IMR-90 (cell line): ENCODE results near the gene ADD1. TPM values are rescaled to one million over a fixed set of nuclear protein-coding genes. Genes with fewer than 3 reads are reported as not detected.

Experiments
- ATAC-seq: fragments of 200-7000 bp; cut with Tn5 transposase; 2 replicates; pipeline ENCODE4 v1.9.1; 2020; ENCODE audit warnings: low read depth, mild to moderate bottlenecking, moderate library complexity
- BruUV-seq: library from RNA; stranded (reverse); fragments of 400-500 nt; replicated peaks from 2 replicates; lab custom pipeline; 2021; lab: Mats Ljungman, UMichigan
- CTCF ChIA-PET: fragments of 300-600 bp; formaldehyde crosslinking; extraction: SDS; loops from one replicate; lab custom pipeline; 2021; ENCODE audit warnings: antibody characterized with exemption; lab: Yijun Ruan, JAX
- POLR2A ChIA-PET: fragments of 300-600 bp; sonication (Branson Sonifier 250); formaldehyde crosslinking; loops from one replicate; lab custom pipeline; 2022; ENCODE audit warnings: antibody characterized with exemption; ENCODE audit not compliant: unreplicated experiment; lab: Charles Lee
- DNase-seq: peaks from one replicate; pipeline ENCODE4 v3.0.0; 2013
- H2AFZ ChIP-seq: replicated peaks from 2 replicates; pipeline ENCODE3; 2013; ENCODE audit warnings: low read length, mild to moderate bottlenecking; ENCODE audit not compliant: poor library complexity
- H2AK5ac ChIP-seq: 2 replicates; pipeline ENCODE4 v1.6.1; 2013; ENCODE audit warnings: low read depth, low read length, inconsistent platforms
- H2AK9ac ChIP-seq: replicated peaks from 2 replicates; pipeline ENCODE3; 2013; ENCODE audit warnings: mild to moderate bottlenecking, low read depth, low read length, moderate library complexity; ENCODE audit not compliant: poor library complexity
- H2BK120ac ChIP-seq: 2 replicates; pipeline ENCODE4 v1.6.1; 2013; ENCODE audit warnings: low read depth, low read length, inconsistent platforms
- H2BK15ac ChIP-seq: 3 replicates; pipeline ENCODE4 v1.6.1; 2013; ENCODE audit warnings: low read depth, low read length, inconsistent platforms
- H2BK20ac ChIP-seq: 2 replicates; pipeline ENCODE4 v1.6.1; 2013; ENCODE audit warnings: low read depth, mild to moderate bottlenecking, inconsistent platforms, low read length, moderate library complexity
- H2BK5ac ChIP-seq: 2 replicates; pipeline ENCODE4 v1.6.1; 2013; ENCODE audit warnings: mild to moderate bottlenecking, low read depth, low read length, inconsistent platforms; ENCODE audit not compliant: poor library complexity, severe bottlenecking
- H3K14ac ChIP-seq: replicated peaks from 2 replicates; pipeline ENCODE4 v1.6.1; 2013; ENCODE audit warnings: low read depth, low read length, inconsistent platforms
- H3K18ac ChIP-seq: 2 replicates; pipeline ENCODE4 v1.6.1; 2013; ENCODE audit warnings: low read depth, low read length, control low read depth
- H3K23ac ChIP-seq: 2 replicates; pipeline ENCODE4 v1.6.1; 2013; ENCODE audit warnings: low read depth, low read length, inconsistent platforms
- H3K27ac ChIP-seq: 2 replicates; pipeline ENCODE4 v1.5.1; 2013; ENCODE audit warnings: mild to moderate bottlenecking, control low read depth, low read length; ENCODE audit not compliant: insufficient read depth
- H3K27me3 ChIP-seq: 2 replicates; pipeline ENCODE4 v1.6.1; 2013; ENCODE audit warnings: low read length; ENCODE audit not compliant: control insufficient read depth, insufficient read depth
- H3K36me3 ChIP-seq: 2 replicates; pipeline ENCODE4 v1.6.1; 2013; ENCODE audit warnings: low read length, mixed read lengths; ENCODE audit not compliant: control insufficient read depth, insufficient read depth
- H3K4ac ChIP-seq: 2 replicates; pipeline ENCODE4 v1.6.1; 2013; ENCODE audit warnings: low read depth, low read length, inconsistent platforms
- H3K4me1 ChIP-seq: 2 replicates; pipeline ENCODE4 v1.6.1; 2013; ENCODE audit warnings: low read length, mixed read lengths; ENCODE audit not compliant: control insufficient read depth, insufficient read depth
- H3K4me2 ChIP-seq: 2 replicates; pipeline ENCODE4 v1.6.1; 2013; ENCODE audit warnings: low read depth, mild to moderate bottlenecking, control low read depth, low read length, moderate library complexity
- H3K4me3 ChIP-seq: 2 replicates; pipeline ENCODE4 v1.5.1; 2013; ENCODE audit warnings: low read depth, mild to moderate bottlenecking, control low read depth, low read length, moderate library complexity; ENCODE audit not compliant: insufficient read depth
- H3K56ac ChIP-seq: 2 replicates; pipeline ENCODE4 v1.6.1; 2013; ENCODE audit warnings: low read length, inconsistent platforms; ENCODE audit not compliant: insufficient read depth; ENCODE audit errors: extremely low read depth
- H3K79me1 ChIP-seq, 2 experiments: 2 replicates each; pipeline ENCODE4 v1.6.1; 2013; ENCODE audit warnings: low read length in 2 of 2, inconsistent platforms in 1 of 2, low read depth in 1 of 2
- H3K9ac ChIP-seq: 2 replicates; pipeline ENCODE4 v1.6.1; 2013; ENCODE audit warnings: low read depth, low read length, control low read depth
- H3K9me1 ChIP-seq: 2 replicates; pipeline ENCODE4 v1.6.1; 2013; ENCODE audit warnings: low read length, inconsistent platforms; ENCODE audit not compliant: insufficient read depth
- H3K9me3 ChIP-seq: 2 replicates; pipeline ENCODE4 v1.6.1; 2013; ENCODE audit warnings: low read length; ENCODE audit not compliant: control insufficient read depth, insufficient read depth
- H4K20me1 ChIP-seq: 2 replicates; pipeline ENCODE4 v1.6.1; 2013; ENCODE audit warnings: low read length, inconsistent platforms; ENCODE audit not compliant: insufficient read depth
- H4K5ac ChIP-seq: 2 replicates; pipeline ENCODE4 v1.6.1; 2013; ENCODE audit warnings: mild to moderate bottlenecking, low read depth, low read length, control low read depth
- H4K8ac ChIP-seq, 2 experiments: 2 replicates each; pipeline ENCODE4 v1.6.1; 2013; ENCODE audit warnings: low read depth in 2 of 2, low read length in 2 of 2, control low read depth in 1 of 2, inconsistent platforms in 1 of 2
- H4K91ac ChIP-seq: 2 replicates; pipeline ENCODE4 v1.6.1; 2013; ENCODE audit warnings: low read depth, low read length, inconsistent platforms; ENCODE audit not compliant: insufficient read depth
- CHD1 ChIP-seq: IDR thresholded peaks from 2 replicates; pipeline ENCODE4 v1.6.1; 2012; ENCODE audit warnings: low read depth, low read length, improper control_type of control experiment
- POLR2A ChIP-seq: IDR thresholded peaks from 2 replicates; pipeline ENCODE4 v1.6.1; 2012; ENCODE audit warnings: mild to moderate bottlenecking, low read depth, low read length
- RAD21 ChIP-seq: IDR thresholded peaks from 2 replicates; pipeline ENCODE4 v1.6.1; 2012; ENCODE audit warnings: low read length, improper control_type of control experiment
- SMC3 ChIP-seq: fragments of 150-350 bp; IDR thresholded peaks from 2 replicates; pipeline ENCODE4 v1.6.1; 2016; ENCODE audit warnings: low read depth, mild to moderate bottlenecking, antibody characterized with exemption, low read length, moderate library complexity
- WGBS, 2 experiments: methylation state at CpG; one replicate each; pipeline versions ENCODE4 v1.1.5 to v1.1.7; 2013; ENCODE audit warnings: missing lambda C conversion rate in 2 of 2; ENCODE audit not compliant: insufficient read length in 1 of 2; ENCODE audit errors: extremely low coverage in 2 of 2; 5-methylcytosine and 5-hydroxymethylcytosine counted together
- dilution Hi-C: fragments of 300-500 bp; cut with HindIII; formaldehyde crosslinking; loops from one replicate; pipeline ENCODE4 v1.14.3; 2018; ENCODE audit warnings: low sequenced_read_pairs; ENCODE audit not compliant: unreplicated experiment
- in situ Hi-C: fragments of 300-500 bp; cut with MboI; formaldehyde crosslinking; loops from 3 replicates; pipeline ENCODE4 v1.14.3; 2019; ENCODE audit warnings: low sequenced_read_pairs, inconsistent platforms, mixed read lengths
- intact Hi-C: fragments of 100-400 bp; cut with micrococcal nuclease; formaldehyde crosslinking; loops from 2 replicates; pipeline ENCODE4 v1.10.0; 2022
- polyA plus RNA-seq, 3 experiments: library from polyadenylated mRNA; depleted of rRNA; stranded (reverse); fragments of >200 nt; gene quantifications; 2 replicates each; pipeline ENCODE4 v1.2.3, GENCODE V29; 2012; ENCODE audit warnings: low replicate concordance in 1 of 3
- total RNA-seq: library from RNA; depleted of rRNA; stranded (reverse); fragments of >200 nt; gene quantifications from 2 replicates; pipeline ENCODE4 v1.2.3, GENCODE V29; 2012

Gene ADD1
- total and polyA plus RNA-seq, 2 of the 4 experiments (the other 2 are of a cell fraction), result 122 to 215 TPM

- Histone ChIP-seq H3K56ac (no peak overlapping the region), H3K18ac (no peak overlapping the region), H3K27me3 (no peaks in the 10 kb centered on the region), H3K14ac (no peak overlapping the region), H2BK15ac (no peak overlapping the region), H4K5ac (no peak overlapping the region), H2AFZ (peak overlapping the region; percentile 2), H2BK20ac (no peak overlapping the region), H2AK9ac (no peak overlapping the region), H3K4me1 (peaks cover 10% of the 10 kb centered on the region), H3K36me3 (no peaks in the 10 kb centered on the region), H3K23ac (no peak overlapping the region), H2BK5ac (no peak overlapping the region), H3K9ac (no peak overlapping the region), H3K9me1 (peaks cover 7% of the 10 kb centered on the region), H2AK5ac (no peak overlapping the region), H4K91ac (no peak overlapping the region), H3K4me3 (no peak overlapping the region), H4K20me1 (peaks cover 19% of the 10 kb centered on the region), H2BK120ac (no peak overlapping the region), H3K27ac (no peak overlapping the region), H3K9me3 (no peaks in the 10 kb centered on the region), H3K4me2 (no peak overlapping the region), H4K8ac (no peak overlapping the region), H3K79me1 (peaks cover 19 to 34% of the 10 kb centered on the region in 2 experiments), H3K4ac (no peak overlapping the region)
- no peak for TF ChIP-seq SMC3
- no peak for TF ChIP-seq CHD1
- TF ChIP-seq RAD21, result no peak
- TF ChIP-seq POLR2A, result no peak
- no peak for DNase-seq
- dilution Hi-C loops (no loop called here), intact Hi-C loops (no loop called here), in situ Hi-C loops (no loop called here)
- no peak for ATAC-seq
- ChIA-PET CTCF (no interaction called here), POLR2A (interaction anchor here (0.6 kb wide), 1 partner anchor 22 kb away, joined by 5 read pairs; no protein-coding TSS in a partner anchor)
- WGBS, 2 experiments, result 76% methylated on average over 12 of the region's 16 CpGs; no CpG with 5 or more reads in 1 of the 2 experiments
- BruUV-seq, result no TSS peak
Measured at GRCh38 chr4:2965262-2965661, 121.6 kb downstream of the ADD1 start.
